Transverse colon (tissue), 4 donors: ENCODE results near the gene UBE2L5.

Experiments
- CTCF ChIP-seq, 5 experiments: fragments of 200-600 bp in 3 of 5; fragments of 450-650 bp in 2 of 5; sonication (generic) in 3 of 5; IDR thresholded peaks; 1 replicate in 2 of 5; 2 replicates in 3 of 5; pipeline ENCODE4 v1.5.1; 2016 to 2017; ENCODE audit warnings: antibody characterized with exemption in 5 of 5, inconsistent platforms in 3 of 5, mild to moderate bottlenecking in 2 of 5, moderate library complexity in 1 of 5
- EP300 ChIP-seq: sonication (generic); formaldehyde crosslinking; IDR thresholded peaks from one replicate; pipeline ENCODE4 v1.6.1; 2017; ENCODE audit warnings: antibody characterized with exemption, low read depth
- POLR2A ChIP-seq: fragments of 450-650 bp; IDR thresholded peaks from one replicate; pipeline ENCODE4 v1.6.1; 2016; ENCODE audit warnings: antibody characterized with exemption, mild to moderate bottlenecking, moderate library complexity
- POLR2AphosphoS5 ChIP-seq, 3 donors: sonication (generic); formaldehyde crosslinking; IDR thresholded peaks; one replicate each; pipeline ENCODE4 v1.6.1; 2016; ENCODE audit warnings: antibody characterized with exemption in 3 of 3

DNA sequence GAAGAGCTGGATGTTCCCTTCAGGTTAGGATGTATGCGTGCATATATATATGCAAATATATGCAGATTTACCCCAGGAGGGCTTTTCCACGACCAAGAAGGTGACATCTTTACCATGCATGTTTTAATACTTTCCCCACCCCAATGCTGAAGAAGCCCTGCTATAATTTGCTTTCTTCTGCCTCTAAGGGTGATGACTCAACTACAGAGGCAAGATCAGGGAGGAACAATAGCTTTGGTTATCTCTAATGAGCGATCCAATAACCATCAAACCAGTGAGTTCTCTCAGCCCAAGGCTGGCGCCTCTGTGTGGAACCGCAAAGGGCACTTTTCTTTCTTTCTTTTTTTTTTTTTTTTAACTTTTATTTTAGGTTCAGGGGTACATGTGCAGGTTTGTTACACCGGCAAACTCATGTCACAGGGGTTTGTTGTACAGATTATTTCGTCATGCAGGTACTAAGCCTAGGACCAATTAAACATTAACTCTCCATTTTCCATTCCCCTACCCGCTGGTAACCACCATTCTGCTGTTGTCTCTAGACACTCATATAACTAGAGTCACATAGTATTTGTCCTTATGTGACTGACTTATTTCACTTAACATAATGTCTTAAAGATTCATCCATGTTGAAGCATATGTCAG is 25.7 kb upstream of the UBE2L5 start:
- TF ChIP-seq CTCF (IDR thresholded peaks at IDR 0.05) (no peak), POLR2AphosphoS5 (IDR thresholded peaks at IDR 0.05) (no peak), EP300 (no peak), POLR2A (no peak)
